Neuronal stem cell (in vitro differentiated cells): Measurements from ENCODE around the gene FBXW11.

Source experiments
- DNase-seq: peaks from one replicate; pipeline ENCODE4 v3.0.0-alpha.2; 2013; ENCODE audit warnings: low spot score
- H2AFZ ChIP-seq: one replicate; pipeline ENCODE4 v1.6.1; 2013; ENCODE audit warnings: mild to moderate bottlenecking, low read length, inconsistent platforms
- H2AK5ac ChIP-seq: 2 replicates; pipeline ENCODE4 v1.6.1; 2013; ENCODE audit warnings: low read depth, mild to moderate bottlenecking, inconsistent platforms, low read length, moderate library complexity, mixed read lengths
- H2BK120ac ChIP-seq: 2 replicates; pipeline ENCODE4 v1.6.1; 2013; ENCODE audit warnings: low read depth, mild to moderate bottlenecking, inconsistent platforms, low read length, moderate library complexity, mixed read lengths
- H2BK12ac ChIP-seq: one replicate; pipeline ENCODE4 v1.6.1; 2013; ENCODE audit warnings: low read length, inconsistent platforms
- H2BK15ac ChIP-seq: 2 replicates; pipeline ENCODE4 v1.6.1; 2013; ENCODE audit warnings: mild to moderate bottlenecking, low read length, inconsistent platforms, mixed read lengths
- H2BK5ac ChIP-seq: one replicate; pipeline ENCODE4 v1.6.1; 2013; ENCODE audit warnings: inconsistent platforms, mild to moderate bottlenecking, low read length, moderate library complexity
- H3K14ac ChIP-seq: one replicate; pipeline ENCODE4 v1.6.1; 2013; ENCODE audit warnings: low read length, inconsistent platforms
- H3K18ac ChIP-seq: 2 replicates; pipeline ENCODE4 v1.6.1; 2013; ENCODE audit warnings: low read length, inconsistent platforms
- H3K23ac ChIP-seq: 2 replicates; pipeline ENCODE4 v1.6.1; 2013; ENCODE audit warnings: low read depth, mild to moderate bottlenecking, mixed read lengths, low read length, inconsistent platforms; ENCODE audit not compliant: poor library complexity
- H3K27ac ChIP-seq: replicated peaks from 3 replicates; pipeline ENCODE4 v1.5.1; 2013; ENCODE audit warnings: low read length, inconsistent platforms
- H3K27me3 ChIP-seq, 3 experiments: 2 replicates each; pipeline ENCODE4 v1.6.1; 2013; ENCODE audit warnings: low read length in 3 of 3, mild to moderate bottlenecking in 2 of 3, inconsistent platforms in 1 of 3, low read depth in 1 of 3, mixed read lengths in 1 of 3, moderate library complexity in 1 of 3; ENCODE audit not compliant: control insufficient read depth in 3 of 3, insufficient read depth in 3 of 3
- H3K36me3 ChIP-seq, 2 donors: replicated peaks in 1 of 2; 2 replicates each; pipeline ENCODE4 v1.6.1; 2013; ENCODE audit warnings: low read length in 2 of 2; ENCODE audit not compliant: control insufficient read depth in 2 of 2, insufficient read depth in 2 of 2
- H3K4ac ChIP-seq: 2 replicates; pipeline ENCODE4 v1.6.1; 2013; ENCODE audit warnings: inconsistent platforms, mild to moderate bottlenecking, low read length, moderate library complexity
- H3K4me1 ChIP-seq, 2 donors: 1 replicate in 1 of 2; 2 replicates in 1 of 2; pipeline ENCODE4 v1.6.1; 2013; ENCODE audit warnings: low read length in 2 of 2, low read depth in 1 of 2; ENCODE audit not compliant: control insufficient read depth in 2 of 2, insufficient read depth in 1 of 2
- H3K4me2 ChIP-seq: one replicate; pipeline ENCODE4 v1.6.1; 2013; ENCODE audit warnings: mild to moderate bottlenecking, low read length, inconsistent platforms; ENCODE audit not compliant: insufficient read depth, poor library complexity, severe bottlenecking
- H3K4me3 ChIP-seq, 2 donors: 2 replicates each; pipeline ENCODE4 v1.5.1; 2013; ENCODE audit warnings: low read length in 2 of 2, mild to moderate bottlenecking in 2 of 2, inconsistent platforms in 1 of 2, moderate library complexity in 1 of 2
- H3K79me1 ChIP-seq: one replicate; pipeline ENCODE4 v1.6.1; 2013; ENCODE audit warnings: low read depth, mild to moderate bottlenecking, inconsistent platforms, low read length, moderate library complexity
- H3K9ac ChIP-seq: one replicate; pipeline ENCODE4 v1.6.1; 2013; ENCODE audit warnings: mild to moderate bottlenecking, low read depth, low read length, inconsistent platforms; ENCODE audit not compliant: poor library complexity
- H3K9me3 ChIP-seq, 2 donors: replicated peaks in 1 of 2; 2 replicates each; pipeline versions ENCODE3 to v1.6.1; 2013; ENCODE audit warnings: low read length in 2 of 2, mild to moderate bottlenecking in 2 of 2, inconsistent platforms in 1 of 2, low read depth in 1 of 2, mixed read lengths in 1 of 2, moderate library complexity in 1 of 2; ENCODE audit not compliant: control insufficient read depth in 2 of 2, insufficient read depth in 1 of 2
- H4K8ac ChIP-seq: one replicate; pipeline ENCODE4 v1.6.1; 2013; ENCODE audit warnings: low read depth, mild to moderate bottlenecking, inconsistent platforms, low read length, moderate library complexity
- H4K91ac ChIP-seq: one replicate; pipeline ENCODE4 v1.6.1; 2013; ENCODE audit warnings: low read length, low read depth, mild to moderate bottlenecking, inconsistent platforms; ENCODE audit not compliant: poor library complexity
- WGBS, 2 donors: extraction: QIAGEN DNeasy Blood & Tissue Kit; methylation state at CpG; one replicate each; pipeline ENCODE4 v1.1.7; 2013; ENCODE audit warnings: missing lambda C conversion rate in 2 of 2, mixed read lengths in 1 of 2; ENCODE audit not compliant: insufficient read length in 2 of 2, insufficient replicate concordance in 1 of 2; ENCODE audit errors: extremely low coverage in 2 of 2; 5-methylcytosine and 5-hydroxymethylcytosine counted together

FBXW11 gene

DNA sequence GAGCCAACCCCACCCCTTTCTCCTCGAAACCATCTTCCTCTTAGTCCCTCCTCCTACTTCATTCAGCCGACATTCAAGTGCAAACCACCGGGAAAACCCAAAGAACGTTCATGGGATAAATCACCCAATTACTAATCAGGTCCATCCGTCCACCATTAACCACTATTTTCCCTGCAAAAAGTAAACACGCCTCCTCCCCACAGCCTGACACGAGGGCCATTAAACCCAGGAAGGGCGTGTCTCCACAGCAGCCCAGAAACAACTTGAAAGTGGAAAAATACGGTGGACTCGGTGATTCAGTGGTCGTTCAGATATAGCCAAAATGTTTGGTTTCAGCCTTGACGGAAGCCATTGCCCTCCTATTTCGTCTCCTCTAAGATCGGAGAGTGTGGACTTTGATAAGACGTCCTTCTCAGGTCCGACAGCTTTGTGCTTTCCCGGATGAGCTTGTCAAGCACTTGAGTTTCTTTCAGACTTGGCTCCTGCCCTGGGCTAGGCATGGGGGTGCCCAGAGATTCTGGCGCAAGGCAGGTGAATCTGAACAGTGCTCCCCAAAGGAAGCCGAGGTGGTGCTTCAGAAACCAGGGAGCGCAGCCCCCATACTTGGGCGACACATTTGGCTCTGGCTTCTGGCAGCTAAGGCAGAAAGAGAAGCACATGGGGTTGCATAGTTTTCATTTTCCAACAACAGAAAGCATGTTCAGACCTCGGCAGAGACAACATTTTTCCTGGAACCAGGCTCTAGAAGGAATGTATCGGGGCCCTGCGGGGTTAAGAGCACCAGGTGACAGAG is 164.3 kb downstream of the FBXW11 start:
- H4K8ac ChIP-seq: no peak overlapping the region
- no peak overlapping the region for H3K4ac ChIP-seq
- no peaks in the 10 kb centered on the region for H3K79me1 ChIP-seq
- no peak overlapping the region for H3K18ac ChIP-seq
- no peak overlapping the region for H3K23ac ChIP-seq
- H2BK12ac ChIP-seq: no peak overlapping the region
- DNase-seq: no peak
- no peak overlapping the region for H2AFZ ChIP-seq
- no peak overlapping the region for H3K4me2 ChIP-seq
- no peak overlapping the region for H2AK5ac ChIP-seq
- peak overlapping the region; percentile 46 for H2BK15ac ChIP-seq
- H3K14ac ChIP-seq: no peak overlapping the region
- H3K4me1 ChIP-seq: peaks cover 0 to 18% of the 10 kb centered on the region in 2 donors
- no peak overlapping the region for H2BK120ac ChIP-seq
- H3K27ac ChIP-seq: no peak overlapping the region
- H2BK5ac ChIP-seq: peak overlapping the region; percentile 9
- no peaks in the 10 kb centered on the region for H3K36me3 ChIP-seq
- H3K27me3 ChIP-seq: peaks cover 0 to 2% (median 0%) of the 10 kb centered on the region in 3 experiments
- no CpG with 5 or more reads among the region's 24 CpGs for WGBS, 2 donors
- H3K9ac ChIP-seq: no peak overlapping the region
- H3K9me3 ChIP-seq: peaks cover 0 to 3% of the 10 kb centered on the region in 2 donors
- H3K4me3 ChIP-seq: no peak overlapping the region
- no peak overlapping the region for H4K91ac ChIP-seq

DNA sequence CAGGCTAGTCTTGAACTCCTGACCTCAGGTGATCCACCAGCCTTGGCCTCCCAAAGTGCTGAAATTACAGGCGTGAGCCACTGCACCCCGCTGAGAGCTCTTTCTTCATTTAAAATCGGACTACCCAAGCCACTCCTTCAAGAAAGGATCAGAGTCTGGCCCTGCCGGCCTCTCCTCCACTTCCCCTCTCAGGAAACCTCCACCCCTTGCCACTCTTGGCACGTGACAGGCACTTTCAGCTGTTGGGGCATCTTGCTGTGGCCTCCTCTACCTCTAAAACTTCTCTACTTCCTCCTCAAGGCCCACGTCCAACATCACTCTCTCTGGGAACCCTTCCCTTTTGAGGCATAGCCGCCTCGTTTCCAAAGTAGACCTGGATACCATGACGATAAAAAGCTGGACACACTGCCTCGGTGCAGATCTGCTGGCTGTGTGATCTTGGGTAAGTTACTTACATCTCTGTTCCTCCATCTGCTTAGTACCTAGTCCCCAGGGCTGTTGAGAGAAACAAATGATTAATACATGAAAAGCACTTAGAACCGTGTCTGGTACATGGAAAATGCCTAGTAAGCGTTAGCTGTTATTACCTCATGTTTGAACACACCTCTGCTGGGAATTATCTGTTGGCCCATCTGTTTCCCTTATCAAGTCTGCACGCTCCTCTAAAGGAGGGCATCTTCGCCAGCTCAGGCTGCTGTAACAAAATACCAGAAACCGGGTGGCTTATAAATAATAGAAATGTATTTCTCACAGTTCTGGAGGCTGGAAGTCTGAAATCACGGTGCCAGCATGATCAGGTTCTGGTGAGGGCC is 165.5 kb downstream of the FBXW11 start:
- Histone ChIP-seq H4K8ac (no peak overlapping the region), H3K4me2 (no peak overlapping the region), H3K18ac (peak overlapping the region; percentile 39), H4K91ac (no peak overlapping the region), H3K4me1 (peaks cover 0 to 18% of the 10 kb centered on the region in 2 donors), H3K23ac (no peak overlapping the region), H3K27me3 (peaks cover 0 to 2% (median 0%) of the 10 kb centered on the region in 3 experiments), H3K4me3 (no peak overlapping the region), H3K9me3 (peaks cover 0 to 3% of the 10 kb centered on the region in 2 donors), H3K14ac (no peak overlapping the region), H2AK5ac (peak overlapping the region; percentile 14), H3K79me1 (no peaks in the 10 kb centered on the region), H3K36me3 (no peaks in the 10 kb centered on the region), H2BK5ac (no peak overlapping the region), H2AFZ (no peak overlapping the region), H3K9ac (no peak overlapping the region), H2BK12ac (peak overlapping the region; percentile 1), H3K27ac (no peak overlapping the region), H2BK120ac (no peak overlapping the region), H3K4ac (no peak overlapping the region), H2BK15ac (no peak overlapping the region)
- WGBS, 2 donors: no CpG with 5 or more reads among the region's 16 CpGs
- no peak for DNase-seq

DNA sequence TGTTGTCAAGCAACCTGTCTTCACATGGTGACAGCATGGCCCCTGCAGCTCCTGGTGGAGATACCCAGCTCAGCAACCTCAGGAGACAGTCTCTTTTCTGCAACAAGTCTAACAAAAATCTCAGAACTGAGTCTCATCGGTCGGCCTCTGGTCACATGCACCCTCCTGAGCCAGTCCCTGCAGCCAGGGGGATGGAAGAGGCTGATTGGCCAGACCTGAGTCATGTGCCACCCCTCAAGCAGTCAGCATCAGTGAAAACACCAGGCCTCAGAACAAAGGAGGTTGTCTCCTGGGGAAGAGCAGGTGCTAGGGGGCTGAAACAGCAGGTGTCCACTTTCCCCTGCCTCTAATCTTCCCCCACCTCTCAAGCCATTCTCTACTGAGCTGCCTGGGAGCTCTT is 166.4 kb downstream of the FBXW11 start:
- Histone ChIP-seq H3K27me3 (peaks cover 0 to 2% (median 0%) of the 10 kb centered on the region in 3 experiments), H3K27ac (no peak overlapping the region), H3K18ac (no peak overlapping the region), H2AFZ (no peak overlapping the region), H3K4me3 (no peak overlapping the region), H4K8ac (no peak overlapping the region), H2BK5ac (no peak overlapping the region), H4K91ac (no peak overlapping the region), H3K9ac (no peak overlapping the region), H3K79me1 (no peaks in the 10 kb centered on the region), H3K4me2 (no peak overlapping the region), H2AK5ac (no peak overlapping the region), H3K9me3 (peaks cover 0 to 3% of the 10 kb centered on the region in 2 donors), H3K23ac (no peak overlapping the region), H3K4ac (no peak overlapping the region), H3K14ac (no peak overlapping the region), H3K4me1 (peaks cover 0 to 15% of the 10 kb centered on the region in 2 donors), H2BK12ac (no peak overlapping the region), H2BK15ac (no peak overlapping the region), H3K36me3 (no peaks in the 10 kb centered on the region), H2BK120ac (no peak overlapping the region)
- no CpG with 5 or more reads among the region's 2 CpGs for WGBS, 2 donors
- DNase-seq: no peak

DNA sequence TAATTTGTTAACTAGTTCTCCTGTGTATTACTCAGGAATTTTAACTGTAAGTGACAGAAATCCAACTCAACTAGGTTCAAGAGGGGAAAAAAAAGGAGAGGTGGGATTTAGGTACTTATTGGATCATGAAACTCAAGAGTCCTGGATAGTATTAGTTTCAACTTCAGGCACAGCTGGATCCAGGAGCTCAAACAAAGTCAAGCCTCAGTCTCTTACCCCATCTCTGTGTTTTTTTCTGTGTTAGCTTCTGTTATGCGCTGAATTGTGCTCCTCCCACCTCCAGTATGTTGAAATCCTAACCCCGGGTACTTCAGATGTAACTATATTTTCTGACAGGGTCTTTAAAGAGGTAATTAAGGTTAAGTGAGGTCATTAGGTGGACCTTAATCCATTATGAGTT is 167.3 kb downstream of the FBXW11 start:
- no peak overlapping the region for H4K91ac ChIP-seq
- H2AK5ac ChIP-seq: no peak overlapping the region
- H3K4me1 ChIP-seq: peaks cover 0 to 17% of the 10 kb centered on the region in 2 donors
- no peak overlapping the region for H3K18ac ChIP-seq
- no peak overlapping the region for H3K4me2 ChIP-seq
- H4K8ac ChIP-seq: no peak overlapping the region
- no peak overlapping the region for H2BK120ac ChIP-seq
- H3K27me3 ChIP-seq: peaks cover 0 to 2% (median 0%) of the 10 kb centered on the region in 3 experiments
- no peak overlapping the region for H3K23ac ChIP-seq
- no peak overlapping the region for H3K4ac ChIP-seq
- DNase-seq: no peak
- H2BK12ac ChIP-seq: no peak overlapping the region
- no peak overlapping the region for H3K14ac ChIP-seq
- H3K9ac ChIP-seq: no peak overlapping the region
- no peak overlapping the region for H3K27ac ChIP-seq
- no peak overlapping the region for H2BK5ac ChIP-seq
- no peak overlapping the region for H2AFZ ChIP-seq
- no peak overlapping the region for H2BK15ac ChIP-seq
- H3K36me3 ChIP-seq: no peaks in the 10 kb centered on the region
- peaks cover 0 to 3% of the 10 kb centered on the region in 2 donors for H3K9me3 ChIP-seq
- no peak overlapping the region for H3K4me3 ChIP-seq
- WGBS, 2 donors: no CpG with 5 or more reads among the region's 2 CpGs
- no peaks in the 10 kb centered on the region for H3K79me1 ChIP-seq
